CD14-positive monocyte (primary cell): ENCODE measurements around the gene PRLR. TPM values are rescaled to one million over a fixed set of nuclear protein-coding genes. Genes with fewer than 3 reads are reported as not detected.
"Not testable (repeated sequence)": the region's sequence is repeated elsewhere in the genome, so short reads cannot be mapped to it uniquely, and the experiment has no call there.

Experiments
- DNase-seq, 3 donors: peaks; one replicate each; pipeline ENCODE4 v3.0.0-alpha.2; 2011 to 2022
- H2AFZ ChIP-seq: 2 replicates; pipeline ENCODE4 v1.6.0; 2012; ENCODE audit warnings: mild to moderate bottlenecking, low read depth, low read length, inconsistent platforms; ENCODE audit not compliant: insufficient read depth, poor library complexity, severe bottlenecking
- H3K27ac ChIP-seq, 2 donors: 1 replicate in 1 of 2; 2 replicates in 1 of 2; pipeline ENCODE4 v1.5.1; 2012 to 2013; ENCODE audit warnings: low read length in 2 of 2, control low read depth in 1 of 2, inconsistent platforms in 1 of 2, low read depth in 1 of 2, mild to moderate bottlenecking in 1 of 2
- H3K27me3 ChIP-seq, 2 donors: one replicate each; pipeline versions ENCODE4 v1.6.0 to v1.6.1; 2011 to 2013; ENCODE audit warnings: low read length in 2 of 2; ENCODE audit not compliant: control insufficient read depth in 2 of 2, insufficient read depth in 2 of 2
- H3K36me3 ChIP-seq, 2 donors: replicated peaks in 1 of 2; 1 replicate in 1 of 2; 2 replicates in 1 of 2; pipeline versions ENCODE4 v1.5.1 to v1.6.1; 2012 to 2013; ENCODE audit warnings: low read length in 2 of 2, control low read depth in 1 of 2, inconsistent platforms in 1 of 2, mild to moderate bottlenecking in 1 of 2; ENCODE audit not compliant: insufficient read depth in 2 of 2, control insufficient read depth in 1 of 2
- H3K4me1 ChIP-seq, 2 donors: 1 replicate in 1 of 2; 2 replicates in 1 of 2; pipeline versions ENCODE4 v1.5.1 to v1.6.1; 2012 to 2013; ENCODE audit warnings: low read length in 2 of 2, control low read depth in 1 of 2, inconsistent platforms in 1 of 2, mild to moderate bottlenecking in 1 of 2, moderate library complexity in 1 of 2; ENCODE audit not compliant: insufficient read depth in 2 of 2, control insufficient read depth in 1 of 2
- H3K4me2 ChIP-seq: replicated peaks from 2 replicates; pipeline ENCODE3; 2012; ENCODE audit warnings: low read length, moderate library complexity, mild to moderate bottlenecking; ENCODE audit not compliant: poor library complexity, severe bottlenecking; ENCODE audit errors: extremely low read depth
- H3K4me3 ChIP-seq, 3 experiments: fragments of 200-600 bp in 1 of 3; sonication (generic) in 1 of 3; replicated peaks in 1 of 3; 1 replicate in 2 of 3; 2 replicates in 1 of 3; pipeline ENCODE4 v1.5.1; 2011 to 2013; ENCODE audit warnings: low read length in 3 of 3, mild to moderate bottlenecking in 3 of 3, control low read depth in 2 of 3, low read depth in 2 of 3, inconsistent platforms in 1 of 3, moderate library complexity in 1 of 3
- H3K79me2 ChIP-seq: 2 replicates; pipeline ENCODE4 v1.6.0; 2012; ENCODE audit warnings: mild to moderate bottlenecking, control low read depth, inconsistent platforms, low read length, moderate library complexity; ENCODE audit not compliant: insufficient read depth
- H3K9ac ChIP-seq: 2 replicates; pipeline ENCODE4 v1.6.0; 2017; ENCODE audit warnings: low read length, mild to moderate bottlenecking; ENCODE audit not compliant: insufficient read depth, poor library complexity, severe bottlenecking
- H3K9me3 ChIP-seq, 2 donors: replicated peaks in 1 of 2; 1 replicate in 1 of 2; 2 replicates in 1 of 2; pipeline versions ENCODE4 v1.5.1 to v1.6.1; 2012 to 2013; ENCODE audit warnings: low read length in 2 of 2, control low read depth in 1 of 2; ENCODE audit not compliant: control insufficient read depth in 1 of 2, insufficient read depth in 1 of 2
- H4K20me1 ChIP-seq: 2 replicates; pipeline ENCODE4 v1.6.0; 2012; ENCODE audit warnings: mild to moderate bottlenecking, low read length, control low read depth, moderate library complexity; ENCODE audit not compliant: insufficient read depth
- H3K27ac Mint-ChIP-seq, 7 donors: one replicate each; pipeline ENCODE4 v1.8.0; 2020; ENCODE audit warnings: mild to moderate bottlenecking in 7 of 7, mixed read lengths in 7 of 7, moderate library complexity in 6 of 7, inconsistent platforms in 2 of 7
- H3K27me3 Mint-ChIP-seq, 3 donors: one replicate each; pipeline ENCODE4 v1.8.0; 2021 to 2022; ENCODE audit warnings: low read depth in 3 of 3, mild to moderate bottlenecking in 3 of 3, mixed read lengths in 3 of 3, moderate library complexity in 3 of 3, inconsistent platforms in 1 of 3
- H3K36me3 Mint-ChIP-seq, 2 donors: one replicate each; pipeline ENCODE4 v1.8.0; 2020; ENCODE audit warnings: mixed read lengths in 2 of 2, inconsistent platforms in 1 of 2, mild to moderate bottlenecking in 1 of 2
- H3K4me1 Mint-ChIP-seq: one replicate; pipeline ENCODE4 v1.8.0; 2020; ENCODE audit warnings: mild to moderate bottlenecking, mixed read lengths
- H3K4me3 Mint-ChIP-seq, 2 donors: one replicate each; pipeline ENCODE4 v1.8.0; 2020; ENCODE audit warnings: mild to moderate bottlenecking in 2 of 2, mixed read lengths in 2 of 2, moderate library complexity in 1 of 2
- H3K9me3 Mint-ChIP-seq, 7 donors: one replicate each; pipeline ENCODE4 v1.8.0; 2020 to 2022; ENCODE audit warnings: mixed read lengths in 7 of 7, mild to moderate bottlenecking in 6 of 7, moderate library complexity in 6 of 7, inconsistent platforms in 2 of 7
- whole genome bisulfite sequencing: methylation state at CpG from one replicate; pipeline ENCODE4 v1.1.5; 2013; ENCODE audit warnings: missing lambda C conversion rate; ENCODE audit not compliant: insufficient coverage; 5-methylcytosine and 5-hydroxymethylcytosine counted together
- intact Hi-C, 2 donors: fragments of 100-400 bp; cut with micrococcal nuclease; formaldehyde crosslinking; loops; one replicate each; pipeline versions ENCODE4 v1.15.0 to v1.15.1; 2023
- polyA plus RNA-seq, 3 donors: library from polyadenylated mRNA; depleted of rRNA in 1 of 3; unstranded in 2 of 3; stranded (reverse) in 1 of 3; fragments of 300-500 nt in 2 of 3; fragments of >200 nt in 1 of 3; fragmentation: Illumina TruSeq in 2 of 3; gene quantifications; 1 replicate in 2 of 3; 2 replicates in 1 of 3; pipeline ENCODE4 v1.2.3, GENCODE V29; 2012 to 2021
- TF ChIP-seq, protein P1 (sequence below): fragments of 200-600 bp; IDR thresholded peaks from one replicate; pipeline ENCODE4 v1.8.0; 2022; ENCODE audit warnings: antibody characterized with exemption, mild to moderate bottlenecking

Gene PRLR
- polyA plus RNA-seq, 3 donors: 0.12 to 1.7 (median 0.88) TPM

DNA sequence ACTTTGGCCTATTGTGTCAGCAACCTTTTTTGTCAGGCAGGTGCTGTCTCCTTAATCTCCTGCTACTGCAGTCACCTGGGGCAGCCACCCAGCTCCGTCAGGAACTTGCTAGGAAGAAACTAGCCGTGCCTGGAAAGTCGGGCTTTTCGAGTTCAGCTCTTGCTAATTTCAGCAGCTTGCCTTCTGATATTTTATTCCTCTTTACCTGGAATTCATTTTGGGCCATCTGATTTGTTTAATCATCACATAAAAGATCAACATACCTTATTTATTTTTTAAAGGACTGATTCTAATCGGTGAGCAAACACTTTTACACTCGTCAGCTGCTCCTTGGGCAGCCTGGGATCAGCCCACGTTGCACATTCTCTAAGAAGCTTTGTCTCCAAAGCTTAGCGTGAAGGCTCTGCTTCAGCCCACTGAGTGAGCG, 42.2 kb downstream of the PRLR start:
- Histone ChIP-seq H3K36me3 (peaks cover 2 to 24% of the 10 kb centered on the region in 2 donors), H3K79me2 (peaks cover 24% of the 10 kb centered on the region), H3K4me2 (no peak overlapping the region), H3K9me3 (no peaks in the 10 kb centered on the region), H3K27ac (no peak overlapping the region), H2AFZ (no peak overlapping the region), H3K4me1 (no peaks in the 10 kb centered on the region), H3K27me3 (no peaks in the 10 kb centered on the region), H3K9ac (no peak overlapping the region), H3K4me3 (no peak overlapping the region), H4K20me1 (no peaks in the 10 kb centered on the region)
- 92% methylated on average over 7 of the region's 9 CpGs for WGBS
- no peak overlapping the region for H3K27ac Mint-ChIP-seq
- no peak for DNase-seq
- peaks cover 0 to 3% (median 0%) of the 10 kb centered on the region in 7 donors for H3K9me3 Mint-ChIP-seq
- peaks cover 0 to 2% (median 0%) of the 10 kb centered on the region in 3 donors for H3K27me3 Mint-ChIP-seq
- H3K4me1 Mint-ChIP-seq: peaks cover 8% of the 10 kb centered on the region
- TF ChIP-seq, protein P1, sequence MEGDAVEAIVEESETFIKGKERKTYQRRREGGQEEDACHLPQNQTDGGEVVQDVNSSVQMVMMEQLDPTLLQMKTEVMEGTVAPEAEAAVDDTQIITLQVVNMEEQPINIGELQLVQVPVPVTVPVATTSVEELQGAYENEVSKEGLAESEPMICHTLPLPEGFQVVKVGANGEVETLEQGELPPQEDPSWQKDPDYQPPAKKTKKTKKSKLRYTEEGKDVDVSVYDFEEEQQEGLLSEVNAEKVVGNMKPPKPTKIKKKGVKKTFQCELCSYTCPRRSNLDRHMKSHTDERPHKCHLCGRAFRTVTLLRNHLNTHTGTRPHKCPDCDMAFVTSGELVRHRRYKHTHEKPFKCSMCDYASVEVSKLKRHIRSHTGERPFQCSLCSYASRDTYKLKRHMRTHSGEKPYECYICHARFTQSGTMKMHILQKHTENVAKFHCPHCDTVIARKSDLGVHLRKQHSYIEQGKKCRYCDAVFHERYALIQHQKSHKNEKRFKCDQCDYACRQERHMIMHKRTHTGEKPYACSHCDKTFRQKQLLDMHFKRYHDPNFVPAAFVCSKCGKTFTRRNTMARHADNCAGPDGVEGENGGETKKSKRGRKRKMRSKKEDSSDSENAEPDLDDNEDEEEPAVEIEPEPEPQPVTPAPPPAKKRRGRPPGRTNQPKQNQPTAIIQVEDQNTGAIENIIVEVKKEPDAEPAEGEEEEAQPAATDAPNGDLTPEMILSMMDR: no peak
- H3K4me3 Mint-ChIP-seq: no peak overlapping the region
- intact Hi-C loops: no loop called here
- H3K36me3 Mint-ChIP-seq: peaks cover 29 to 57% of the 10 kb centered on the region in 2 donors

- H3K27me3 ChIP-seq, H3K4me1 ChIP-seq, H3K4me2 ChIP-seq, H3K9ac ChIP-seq, H4K20me1 ChIP-seq, H2AFZ ChIP-seq, H3K27ac ChIP-seq, H3K4me3 Mint-ChIP-seq, H3K4me3 ChIP-seq, H3K27me3 Mint-ChIP-seq, intact Hi-C loops, H3K27ac Mint-ChIP-seq, DNase-seq, H3K9me3 ChIP-seq, H3K9me3 Mint-ChIP-seq: not testable (repeated sequence)
- Histone ChIP-seq H3K36me3 (peaks cover 2 to 19% of the 10 kb centered on the region in 2 donors), H3K79me2 (peaks cover 20% of the 10 kb centered on the region)
- no CpG with 5 or more reads among the region's 3 CpGs for WGBS
- H3K36me3 Mint-ChIP-seq: peaks cover 29 to 52% of the 10 kb centered on the region in 2 donors
- peaks cover 11% of the 10 kb centered on the region for H3K4me1 Mint-ChIP-seq
These were observed 42.7 kb downstream of the PRLR start for GRCh38 chr5:35187621-35188020.
